Stimulated activated CD4-positive, alpha-beta T cell treated with anti-CD3 and anti-CD28 coated beads, Interleukin-1b, Interleukin-23, amount 100 ng/mL, for 1 hour (primary cell): ENCODE measurements around the gene TCF7L1.
"Not testable (repeated sequence)": the region's sequence is repeated elsewhere in the genome, so short reads cannot be mapped to it uniquely, and the experiment has no call there.

Experiments used
- DNase-seq, 2 donors: peaks; one replicate each; pipeline ENCODE4 v3.0.0-alpha.2; 2020; ENCODE audit warnings: low read depth in 2 of 2

The TCF7L1 gene

GRCh38 chr2:85324639-85325465 is 191.7 kb downstream of the TCF7L1 start:
- DNase-seq, result no peak

GRCh38 chr2:85325466-85325811 is 192.2 kb downstream of the TCF7L1 start:
- no peak for DNase-seq

GRCh38 chr2:85326406-85327159 is 193.4 kb downstream of the TCF7L1 start:
- DNase-seq, result no peak

GRCh38 chr2:85327160-85327821 is 194.1 kb downstream of the TCF7L1 start:
- DNase-seq, result peak in 1 of 2 donors; percentile 13

- peak; percentile 83 to 87 for DNase-seq
Measured at GRCh38 chr2:85327822-85328617, 194.8 kb downstream of the TCF7L1 start, which contains the start of gene TGOLN2. Gene TGOLN2 (minus strand): TSS chr2:85327989. CDS start chr2:85327962, 27 bp downstream.

- DNase-seq, result no peak
Measured at GRCh38 chr2:85329181-85329651, 196.0 kb downstream of the TCF7L1 start.

GRCh38 chr2:85329701-85330100 is 196.5 kb downstream of the TCF7L1 start:
- DNase-seq, result not testable (repeated sequence)

- DNase-seq, result no peak
Measured at GRCh38 chr2:85330839-85331636, 197.8 kb downstream of the TCF7L1 start.

GRCh38 chr2:85333877-85334276 is 200.7 kb downstream of the TCF7L1 start:
- DNase-seq, result not testable (repeated sequence)

GRCh38 chr2:85334928-85335327 is 201.7 kb downstream of the TCF7L1 start:
- no peak for DNase-seq

- no peak for DNase-seq
Measured at GRCh38 chr2:85340034-85340892, 207.1 kb downstream of the TCF7L1 start.

- no peak for DNase-seq
Measured at GRCh38 chr2:85341269-85342029, 208.3 kb downstream of the TCF7L1 start.

GRCh38 chr2:85342156-85342555 is 209.0 kb downstream of the TCF7L1 start:
- DNase-seq, result no peak

- DNase-seq, result not testable (repeated sequence)
Measured at GRCh38 chr2:85343207-85343895, 210.2 kb downstream of the TCF7L1 start.

- DNase-seq, result no peak
Measured at GRCh38 chr2:85344356-85344954, 211.3 kb downstream of the TCF7L1 start.

- DNase-seq, result no peak
Measured at GRCh38 chr2:85347599-85347998, 214.4 kb downstream of the TCF7L1 start.

GRCh38 chr2:85353876-85354285 is 220.7 kb downstream of the TCF7L1 start:
- DNase-seq, result no peak
